HEK293T (cell line): ENCODE results near the gene ZFHX2.
"Not testable (repeated sequence)": the region's sequence is repeated elsewhere in the genome, so short reads cannot be mapped to it uniquely, and the experiment has no call there.

Source experiments
- ARNT ChIP-seq: fragments of 450-650 bp; IDR thresholded peaks from 2 replicates; pipeline ENCODE4 v1.6.1; 2017; ENCODE audit warnings: mild to moderate bottlenecking
- BHLHE40 ChIP-seq: fragments of 450-650 bp; IDR thresholded peaks from 2 replicates; pipeline ENCODE4 v1.6.1; 2016; ENCODE audit warnings: mild to moderate bottlenecking, moderate library complexity, borderline replicate concordance
- ELF4 ChIP-seq: fragments of 450-650 bp; IDR thresholded peaks from 2 replicates; pipeline ENCODE4 v1.6.1; 2017; ENCODE audit warnings: antibody characterized with exemption
- FOXA1 ChIP-seq: fragments of 450-650 bp; IDR thresholded peaks from 2 replicates; pipeline ENCODE4 v1.6.1; 2016; ENCODE audit warnings: mild to moderate bottlenecking
- FOXK2 ChIP-seq: fragments of 450-650 bp; IDR thresholded peaks from 2 replicates; pipeline ENCODE4 v1.6.1; 2016; ENCODE audit warnings: mild to moderate bottlenecking
- FOXM1 ChIP-seq: fragments of 450-650 bp; IDR thresholded peaks from 2 replicates; pipeline ENCODE4 v1.6.1; 2017; ENCODE audit warnings: mild to moderate bottlenecking, borderline replicate concordance
- L3MBTL2 ChIP-seq: fragments of 450-650 bp; conservative IDR thresholded peaks from 2 replicates; pipeline ENCODE4 v1.6.1; 2016; ENCODE audit warnings: mild to moderate bottlenecking
- LEF1 ChIP-seq: fragments of 450-650 bp; IDR thresholded peaks from 2 replicates; pipeline ENCODE4 v1.6.1; 2017; ENCODE audit warnings: mild to moderate bottlenecking, borderline replicate concordance
- NFRKB ChIP-seq: fragments of 450-650 bp; IDR thresholded peaks from 2 replicates; pipeline ENCODE4 v1.6.1; 2016; ENCODE audit warnings: mild to moderate bottlenecking, moderate library complexity
- PKNOX1 ChIP-seq: fragments of 450-650 bp; IDR thresholded peaks from 2 replicates; pipeline ENCODE4 v1.6.1; 2016
- SP1 ChIP-seq: fragments of 450-650 bp; IDR thresholded peaks from 2 replicates; pipeline ENCODE4 v1.6.1; 2017
- SUZ12 ChIP-seq: fragments of 450-650 bp; IDR thresholded peaks from 2 replicates; pipeline ENCODE4 v1.6.1; 2016; ENCODE audit warnings: mild to moderate bottlenecking
- TARDBP ChIP-seq: fragments of 450-650 bp; IDR thresholded peaks from 2 replicates; pipeline ENCODE4 v1.6.1; 2016
- ZNF384 ChIP-seq: fragments of 450-650 bp; IDR thresholded peaks from 2 replicates; pipeline ENCODE4 v1.6.1; 2016

GRCh38 chr14:23594191-23594590 lies 42.6 kb upstream of the ZFHX2 start:
- TF ChIP-seq FOXM1, FOXK2, ELF4, SP1, SUZ12, ZNF384, NFRKB, ARNT, BHLHE40, PKNOX1, TARDBP, FOXA1, LEF1, L3MBTL2: not testable (repeated sequence)
